ENCODE data around the gene TAF8. TPM values are rescaled to one million over a fixed set of nuclear protein-coding genes. Genes with fewer than 3 reads are reported as not detected.

TAF8 gene
- total RNA-seq, 1 donor from 2014 or later: 14.9 TPM

DNA sequence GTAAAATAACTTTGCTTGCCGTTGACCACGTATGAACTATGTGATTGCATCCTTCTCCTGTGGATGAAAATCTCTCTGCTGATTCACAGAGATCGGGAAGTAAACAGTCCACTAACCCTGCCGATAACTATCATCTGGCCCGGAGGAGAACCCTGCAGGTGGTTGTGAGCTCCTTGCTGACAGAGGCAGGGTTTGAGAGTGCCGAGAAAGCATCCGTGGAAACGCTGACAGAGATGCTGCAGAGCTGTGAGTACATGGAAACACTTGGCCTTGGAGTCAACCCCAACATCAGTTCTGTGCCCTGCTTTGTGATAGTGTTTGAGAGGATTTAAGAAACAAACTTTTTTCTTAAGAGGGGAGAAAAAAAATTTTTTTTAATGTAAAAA, 937 bp downstream of the TAF8 start:
- DNase-seq (ENCODE audit: low read depth in 2 of 2): no peak

DNA sequence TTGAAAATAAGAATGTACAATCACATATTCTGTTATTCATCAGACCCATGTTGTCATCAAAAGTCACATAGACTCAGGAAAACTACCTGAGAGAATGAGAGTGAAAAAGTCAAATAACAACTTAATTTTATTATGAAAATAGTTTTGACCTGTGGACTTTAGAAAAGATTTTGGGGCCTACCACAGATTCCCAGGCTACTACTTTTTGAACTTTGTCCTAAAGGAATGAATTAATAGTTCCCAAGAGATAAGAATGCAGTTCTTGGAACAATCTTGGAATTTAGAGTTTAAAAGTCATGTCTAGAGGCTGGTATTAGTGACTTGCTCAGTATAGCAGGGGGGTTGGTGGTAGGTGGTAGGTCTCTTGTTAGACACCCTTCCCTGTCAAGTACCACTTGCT, 3.3 kb downstream of the TAF8 start:
- DNase-seq (ENCODE audit: low read depth in 2 of 2): no peak

DNA sequence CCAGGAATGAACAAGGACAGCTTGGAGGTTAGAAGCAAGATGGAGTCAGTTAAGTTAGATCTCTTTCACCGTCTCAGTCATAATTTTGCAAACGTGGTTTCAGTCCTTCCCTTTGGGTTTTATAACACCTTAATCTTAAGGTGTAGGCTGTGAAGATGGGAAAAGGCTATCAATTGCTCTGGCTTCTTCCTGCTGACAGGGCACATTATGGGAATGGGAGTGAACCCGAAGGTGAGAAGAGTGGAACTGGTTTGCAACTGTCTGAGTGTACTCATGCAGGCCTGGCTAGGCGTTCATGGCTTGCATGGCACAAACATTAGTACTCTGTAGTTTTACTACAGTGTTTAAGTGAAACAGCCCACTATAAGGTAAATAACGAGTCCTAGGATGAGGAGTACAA, 9.4 kb downstream of the TAF8 start:
- DNase-seq (ENCODE audit: low read depth in 2 of 2): no peak

DNA sequence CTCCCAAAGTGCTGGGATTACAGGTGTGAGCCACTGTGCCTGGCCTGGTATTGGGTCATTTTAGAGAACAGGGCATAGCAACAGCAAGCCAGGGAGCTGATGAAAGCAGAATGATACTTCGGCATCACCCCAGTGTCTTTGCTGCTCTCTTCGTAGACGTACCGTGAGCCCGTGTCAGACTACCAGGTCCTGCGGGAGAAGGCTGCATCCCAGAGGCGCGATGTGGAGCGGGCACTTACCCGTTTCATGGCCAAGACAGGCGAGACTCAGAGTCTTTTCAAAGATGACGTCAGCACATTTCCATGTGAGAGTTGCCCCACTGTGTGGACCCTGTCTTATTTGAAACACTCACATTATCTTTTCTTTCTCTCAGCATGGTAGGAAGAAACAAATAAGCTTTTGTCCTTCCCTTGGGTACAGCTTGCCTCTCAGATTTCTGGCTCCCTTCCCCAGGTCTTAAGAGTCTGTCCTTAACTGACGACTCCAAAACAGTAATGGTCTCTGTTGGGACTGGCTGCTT, 15.9 kb downstream of the TAF8 start:
- no peak for DNase-seq (ENCODE audit: low read depth in 2 of 2)

- no peak for DNase-seq (ENCODE audit: low read depth in 2 of 2)
These were observed 17.8 kb downstream of the TAF8 start for GRCh38 chr6:42068173-42068572.

- DNase-seq (ENCODE audit: low read depth in 2 of 2): no peak
These were observed 18.7 kb downstream of the TAF8 start for GRCh38 chr6:42068872-42069522.

DNA sequence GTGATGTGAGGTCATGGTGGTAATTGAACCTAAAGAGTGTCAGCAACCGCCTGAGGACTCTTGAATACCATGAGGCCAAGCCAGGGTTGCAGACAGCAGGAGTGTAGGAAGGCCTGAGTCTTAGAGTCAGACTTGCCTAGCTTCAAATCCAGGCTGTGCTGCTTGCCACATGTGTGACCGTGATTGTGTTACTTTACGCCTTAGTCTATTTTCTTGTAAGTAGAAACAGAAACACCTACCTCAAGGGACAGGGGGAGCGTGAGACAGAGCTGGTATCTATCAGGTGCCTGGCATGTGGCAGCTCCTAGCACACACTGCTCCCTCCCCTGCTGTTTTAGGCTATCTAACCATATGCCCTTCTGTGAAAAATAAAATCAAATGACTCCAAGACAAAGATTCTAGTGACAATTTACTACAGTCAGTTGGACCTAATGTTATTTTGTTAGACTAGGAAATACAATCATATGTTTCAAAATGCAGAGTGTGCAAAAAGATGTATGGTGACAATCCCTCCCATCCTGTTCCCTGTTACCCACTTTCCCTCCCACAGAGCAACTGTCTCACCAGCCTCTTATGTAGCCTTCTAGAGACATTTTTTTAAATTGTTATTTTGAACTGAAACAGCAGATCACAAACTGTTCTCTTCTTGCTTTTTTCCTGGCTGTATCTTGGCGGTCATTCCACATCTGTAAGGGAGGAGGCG, 21.7 kb downstream of the TAF8 start:
- no peak for DNase-seq (ENCODE audit: low read depth in 2 of 2)

DNA sequence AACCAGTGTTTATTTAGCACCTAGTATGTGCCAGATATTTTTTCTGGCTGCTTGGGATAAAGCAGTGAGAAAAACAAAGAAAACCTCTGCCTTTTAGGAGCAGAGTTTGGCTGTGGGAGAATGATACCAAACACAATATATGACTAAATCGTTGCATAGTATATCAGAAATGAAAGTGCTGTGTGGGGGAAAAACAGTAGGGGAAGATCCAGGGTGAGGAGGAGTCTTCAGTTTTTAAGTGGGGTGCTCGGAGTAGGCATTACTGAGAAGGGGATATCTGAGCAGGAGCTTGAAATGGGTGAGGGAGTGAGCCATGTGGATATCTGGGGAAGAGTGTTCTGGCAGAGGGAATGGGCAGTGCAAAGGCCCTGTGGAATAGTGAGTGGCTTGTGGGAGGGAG, 23.0 kb downstream of the TAF8 start:
- no peak for DNase-seq (ENCODE audit: low read depth in 2 of 2)

DNA sequence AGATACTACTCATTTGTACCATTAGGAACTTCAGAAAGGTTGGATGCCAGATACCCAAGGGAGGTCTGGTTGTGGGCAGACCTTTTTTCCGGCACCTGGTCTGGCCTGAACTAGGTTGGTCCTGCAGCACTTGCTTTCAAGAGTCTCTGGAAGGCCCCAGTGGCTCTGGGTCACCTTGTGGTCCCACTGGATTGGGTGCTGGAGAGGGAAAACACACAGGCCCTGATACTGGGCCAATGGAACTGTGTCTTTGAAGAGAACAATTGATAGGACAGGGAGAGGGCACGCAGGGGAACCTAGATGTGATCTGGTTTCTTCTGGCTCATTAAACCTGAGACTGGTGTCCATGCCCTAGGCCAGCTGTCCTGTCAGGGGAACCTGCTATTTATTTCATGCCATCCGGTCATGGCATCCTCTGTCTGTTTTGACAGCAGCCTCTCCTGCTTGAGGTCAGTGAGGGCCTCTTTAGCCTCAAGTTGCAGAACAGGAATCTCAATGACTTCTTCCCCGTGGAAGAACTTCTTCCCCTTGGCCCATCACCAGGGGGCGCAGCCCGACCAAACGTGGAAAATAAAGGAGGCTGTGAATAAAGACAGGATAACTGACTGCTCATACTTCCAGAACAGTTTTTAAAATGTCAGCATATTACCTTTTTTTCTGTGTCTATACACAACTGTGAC, 25.0 kb downstream of the TAF8 start:
- peak; percentile 54 to 69 for DNase-seq (ENCODE audit: low read depth in 2 of 2)

DNA sequence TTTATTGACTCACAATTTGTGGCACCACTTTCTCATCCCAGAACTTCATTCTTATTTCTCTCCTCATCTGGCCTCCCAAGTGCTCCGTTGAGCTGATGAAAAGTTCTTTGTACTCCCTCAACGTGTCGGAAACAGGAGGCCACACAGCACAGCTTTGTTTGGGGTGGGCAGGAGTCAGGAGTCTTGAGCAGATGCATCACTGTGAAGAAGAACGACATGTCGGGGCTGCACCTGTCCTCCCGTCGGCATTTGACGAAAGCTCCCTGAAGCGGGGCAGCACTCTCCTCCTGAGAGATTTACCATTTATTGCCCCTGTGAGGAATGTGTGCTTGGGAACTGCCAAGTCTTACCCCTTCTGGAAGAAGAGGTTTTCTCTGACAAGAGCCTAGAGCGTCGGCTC, 28.1 kb downstream of the TAF8 start:
- no peak for DNase-seq (ENCODE audit: low read depth in 2 of 2)

DNA sequence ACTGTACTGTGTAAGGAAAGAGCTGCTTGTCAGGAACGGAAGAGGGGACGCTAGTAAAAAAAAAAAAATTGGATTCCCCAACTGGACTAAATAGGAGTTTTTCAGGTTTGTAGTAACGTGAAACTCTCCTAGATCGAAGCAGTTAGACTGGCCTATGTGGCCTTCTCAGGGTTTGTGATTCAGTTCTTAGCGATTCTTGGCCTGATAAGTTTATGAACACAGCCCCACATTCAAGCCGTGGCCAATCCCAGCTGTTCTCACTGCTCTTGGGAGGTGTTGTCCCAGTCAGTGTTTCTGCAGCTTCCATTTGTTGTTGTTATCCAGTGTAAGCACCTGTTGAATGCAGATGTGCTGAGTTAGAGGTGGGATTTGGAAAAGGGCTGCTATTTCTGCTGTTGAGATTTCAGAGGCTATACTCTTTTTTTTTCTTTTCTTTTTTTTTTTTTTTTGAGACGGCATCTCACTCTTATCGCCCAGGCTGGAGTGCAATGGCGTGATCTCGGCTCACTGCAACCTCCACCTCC, 29.7 kb downstream of the TAF8 start:
- DNase-seq (ENCODE audit: low read depth in 2 of 2): no peak

DNA sequence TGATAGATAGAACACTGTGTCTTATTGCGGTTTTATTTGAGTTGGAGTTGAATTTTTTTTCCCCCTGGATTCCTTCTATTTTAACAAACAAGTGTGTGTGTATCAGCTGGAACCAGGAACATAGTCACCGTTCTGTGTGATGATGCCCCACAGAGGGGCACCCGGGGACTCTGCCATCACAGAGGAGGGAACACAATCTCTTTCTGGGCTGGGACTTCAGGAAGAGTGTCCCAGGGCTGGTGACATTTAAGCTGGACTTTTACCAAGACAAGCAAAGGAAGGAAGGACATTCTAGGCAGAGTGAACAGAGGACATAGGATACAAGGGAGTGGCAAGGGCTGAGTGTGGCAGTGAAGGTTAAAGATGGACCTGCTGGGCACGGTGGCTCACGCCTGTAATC, 33.2 kb downstream of the TAF8 start:
- no peak for DNase-seq (ENCODE audit: low read depth in 2 of 2)

- DNase-seq (ENCODE audit: low read depth in 2 of 2): no peak
These were observed 34.6 kb downstream of the TAF8 start for GRCh38 chr6:42084889-42085288.

DNA sequence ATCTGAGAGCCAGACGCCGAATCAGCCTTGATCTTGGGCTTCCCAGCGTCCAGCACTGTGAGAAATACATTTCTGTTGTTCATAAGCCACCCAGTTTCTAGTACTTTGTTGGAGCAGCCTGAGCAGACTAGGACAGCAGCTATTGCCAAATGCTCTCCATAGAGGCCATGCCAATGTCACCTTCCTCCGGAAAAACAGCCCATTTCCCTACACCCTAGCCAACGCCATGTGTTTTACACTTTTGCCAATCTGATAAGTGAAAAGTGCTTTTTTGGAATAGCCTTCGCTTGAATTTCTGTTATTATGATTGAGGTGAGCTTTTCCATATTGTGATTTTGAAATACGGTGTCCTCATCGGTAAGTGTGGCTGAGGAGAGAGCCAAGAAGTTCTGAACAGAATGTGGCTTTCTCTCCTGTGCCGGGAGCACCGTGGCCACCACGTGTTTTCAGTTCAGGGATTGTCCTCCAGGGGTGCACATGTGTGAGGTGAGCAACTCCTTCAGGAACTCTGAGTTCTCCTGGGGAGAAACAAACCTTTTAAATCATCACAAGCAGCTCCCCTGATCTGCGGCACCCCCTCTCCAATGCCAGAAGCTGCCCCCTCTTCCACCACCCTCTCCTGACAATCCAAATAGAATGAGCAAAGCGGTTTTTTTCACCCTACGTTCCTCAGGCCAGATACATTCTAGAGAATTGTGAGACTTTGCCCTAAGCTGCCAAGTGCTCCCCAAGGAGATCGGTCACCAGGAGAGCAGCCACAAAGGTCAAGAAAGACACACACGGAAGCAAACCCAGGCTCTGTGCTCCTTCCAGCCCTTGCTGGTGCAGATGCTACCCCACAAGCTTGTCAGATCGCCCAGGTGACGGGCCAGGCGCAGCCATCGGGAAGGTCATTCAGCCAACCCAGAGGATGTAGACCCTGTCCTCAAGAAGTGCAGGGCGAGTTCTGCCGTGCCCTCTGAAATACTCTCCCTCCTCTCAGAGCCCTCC, 36.0 kb downstream of the TAF8 start:
- DNase-seq (ENCODE audit: low read depth in 2 of 2): peak; percentile 62 to 67

- no peak for DNase-seq (ENCODE audit: low read depth in 2 of 2)
These were observed 37.8 kb downstream of the TAF8 start for GRCh38 chr6:42088101-42088591.

DNA sequence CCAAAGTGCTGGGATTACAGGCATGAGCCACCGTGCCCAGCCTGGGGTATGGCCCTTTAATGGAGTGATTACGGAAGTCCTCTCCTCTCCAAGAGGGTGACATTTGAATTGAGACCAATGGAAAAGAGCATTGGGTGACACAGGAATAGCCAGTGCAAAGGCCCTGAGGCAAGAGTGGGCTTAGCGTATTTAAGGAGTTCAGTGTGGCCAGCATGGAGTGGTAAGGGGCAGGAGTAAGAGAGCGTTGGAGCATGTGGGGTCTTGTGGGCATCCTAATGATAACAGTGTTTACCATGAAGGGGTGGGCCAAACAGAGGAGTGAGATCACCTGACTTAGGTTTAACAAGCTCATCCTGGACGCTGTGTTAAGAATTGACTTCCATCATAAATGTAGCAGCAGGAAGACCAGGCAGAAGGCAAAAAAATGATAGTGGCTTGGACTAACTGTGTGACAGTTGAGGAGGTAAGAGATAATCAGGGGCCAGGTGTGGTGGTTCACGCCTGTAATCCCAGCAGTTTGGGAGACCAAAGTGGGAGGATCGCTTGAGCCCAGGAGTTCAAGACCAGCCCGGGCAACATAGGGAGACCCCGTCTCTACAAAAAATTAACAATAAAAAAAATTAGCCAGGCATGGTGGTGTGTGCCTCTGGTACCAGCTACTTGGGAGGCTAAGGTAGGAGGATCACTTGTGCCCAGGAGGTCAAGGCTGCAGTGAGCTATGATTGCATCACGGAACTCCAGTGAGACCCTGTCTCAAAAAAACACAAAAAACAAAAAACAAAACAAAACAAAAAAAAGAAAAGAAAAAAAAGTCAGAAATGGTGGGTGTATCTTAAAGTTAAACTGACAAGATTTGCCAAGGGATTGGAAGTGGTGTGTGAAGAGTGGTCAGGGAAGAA, 40.7 kb downstream of the TAF8 start:
- no peak for DNase-seq (ENCODE audit: low read depth in 2 of 2)

DNA sequence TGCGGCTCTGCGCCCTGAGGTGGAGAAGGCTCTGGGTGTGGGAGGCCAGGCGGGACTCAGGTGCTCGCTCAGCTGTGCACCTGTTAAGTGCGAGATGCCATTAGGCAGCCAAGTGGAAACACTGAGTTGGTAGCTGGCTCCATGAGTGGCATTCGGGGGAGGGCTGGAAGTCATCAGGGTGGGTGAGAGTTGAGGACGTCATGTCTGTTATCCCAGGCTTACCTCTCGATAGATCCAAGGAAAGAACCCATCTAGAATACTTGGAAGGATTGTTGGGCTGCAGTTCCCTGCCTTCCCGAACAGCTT, 41.3 kb downstream of the TAF8 start:
- no peak for DNase-seq (ENCODE audit: low read depth in 2 of 2)

GRCh38 chr6:42093582-42094329, 43.4 kb downstream of the TAF8 start:
- no peak for DNase-seq (ENCODE audit: low read depth in 2 of 2)

DNA sequence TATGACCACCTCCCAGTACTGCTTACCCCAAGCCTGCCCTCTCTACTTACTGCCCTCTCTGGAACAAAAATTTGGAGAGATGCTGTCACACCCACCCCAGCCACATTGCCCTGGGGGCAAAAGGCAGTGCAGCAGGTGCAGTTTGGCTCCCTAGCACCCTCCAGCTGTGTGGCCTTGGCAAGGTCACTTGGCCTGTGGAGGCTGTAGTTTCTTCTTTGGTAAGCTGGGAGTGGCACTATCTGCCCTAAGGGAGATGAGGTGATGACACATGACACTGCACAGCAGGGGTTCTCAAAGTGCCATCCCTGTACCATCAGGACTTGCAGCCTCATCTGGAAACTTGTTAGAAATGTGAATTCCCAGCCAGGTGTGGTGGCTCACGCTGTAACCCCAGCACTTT, 44.8 kb downstream of the TAF8 start:
- no peak for DNase-seq (ENCODE audit: low read depth in 2 of 2)
